Ovary (tissue), 3 donors: ENCODE data around the gene SCEL.

Experiments used
- EP300 ChIP-seq: sonication (generic); formaldehyde crosslinking; IDR thresholded peaks from one replicate; pipeline ENCODE4 v1.6.1; 2017; ENCODE audit warnings: antibody characterized with exemption
- POLR2A ChIP-seq: fragments of 450-650 bp; IDR thresholded peaks from one replicate; pipeline ENCODE4 v1.6.1; 2017; ENCODE audit warnings: antibody characterized with exemption, mild to moderate bottlenecking, moderate library complexity
- TF ChIP-seq, protein P1 (sequence below), 3 donors: fragments of 450-650 bp in 2 of 3; fragments of 200-600 bp in 1 of 3; IDR thresholded peaks; one replicate each; pipeline versions ENCODE4 v1.5.1 to v1.8.0; 2016 to 2022; ENCODE audit warnings: antibody characterized with exemption in 3 of 3, mild to moderate bottlenecking in 1 of 3
- donor health status: DM: no; HTN: no; CAD: no.

DNA sequence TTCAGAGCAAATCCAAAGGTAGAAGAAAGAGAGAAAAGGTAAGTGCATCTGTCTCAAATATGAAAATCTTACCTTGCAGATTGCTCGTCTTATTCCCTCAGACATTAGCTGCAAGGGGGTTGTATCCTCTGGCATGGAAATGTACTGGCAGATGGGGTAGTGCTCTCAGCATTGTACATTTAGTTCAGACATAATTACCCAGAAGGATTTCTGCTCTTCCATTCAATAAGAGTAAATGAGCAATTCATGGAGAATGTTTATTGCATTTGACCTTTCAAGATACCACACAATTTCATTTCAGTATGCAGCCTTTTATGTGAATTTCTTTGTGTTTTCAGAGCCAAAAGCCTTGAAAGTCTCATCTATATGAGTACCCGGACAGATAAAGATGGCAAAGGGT is 63.8 kb downstream of the SCEL start:
- TF ChIP-seq, protein P1, sequence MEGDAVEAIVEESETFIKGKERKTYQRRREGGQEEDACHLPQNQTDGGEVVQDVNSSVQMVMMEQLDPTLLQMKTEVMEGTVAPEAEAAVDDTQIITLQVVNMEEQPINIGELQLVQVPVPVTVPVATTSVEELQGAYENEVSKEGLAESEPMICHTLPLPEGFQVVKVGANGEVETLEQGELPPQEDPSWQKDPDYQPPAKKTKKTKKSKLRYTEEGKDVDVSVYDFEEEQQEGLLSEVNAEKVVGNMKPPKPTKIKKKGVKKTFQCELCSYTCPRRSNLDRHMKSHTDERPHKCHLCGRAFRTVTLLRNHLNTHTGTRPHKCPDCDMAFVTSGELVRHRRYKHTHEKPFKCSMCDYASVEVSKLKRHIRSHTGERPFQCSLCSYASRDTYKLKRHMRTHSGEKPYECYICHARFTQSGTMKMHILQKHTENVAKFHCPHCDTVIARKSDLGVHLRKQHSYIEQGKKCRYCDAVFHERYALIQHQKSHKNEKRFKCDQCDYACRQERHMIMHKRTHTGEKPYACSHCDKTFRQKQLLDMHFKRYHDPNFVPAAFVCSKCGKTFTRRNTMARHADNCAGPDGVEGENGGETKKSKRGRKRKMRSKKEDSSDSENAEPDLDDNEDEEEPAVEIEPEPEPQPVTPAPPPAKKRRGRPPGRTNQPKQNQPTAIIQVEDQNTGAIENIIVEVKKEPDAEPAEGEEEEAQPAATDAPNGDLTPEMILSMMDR (IDR thresholded peaks at IDR 0.05) = no peak
- no peak for TF ChIP-seq POLR2A
- no peak for TF ChIP-seq EP300
